HEK293 (cell line): ENCODE data around the gene ABHD5.

ENCODE experiments used
- CTCF ChIP-seq: fragments of 450-650 bp; formaldehyde crosslinking; IDR thresholded peaks from 2 replicates; pipeline ENCODE4 v1.5.1; 2016; ENCODE audit warnings: missing biosample characterization, missing genetic modification characterization
- ZNF704 ChIP-seq: fragments of 450-650 bp; formaldehyde crosslinking; IDR thresholded peaks from 2 replicates; pipeline ENCODE4 v1.5.1; 2016; ENCODE audit warnings: missing biosample characterization, missing genetic modification characterization

GRCh38 chr3:43766672-43767465 is 76.1 kb downstream of the ABHD5 start:
- TF ChIP-seq CTCF (no peak), ZNF704 (no peak)
